H9 (cell line): Measurements from ENCODE around the gene ZNF831. TPM values are rescaled to one million over a fixed set of nuclear protein-coding genes. Genes with fewer than 3 reads are reported as not detected.

Experiments
- DNase-seq: peaks from one replicate; pipeline ENCODE4 v3.0.0-alpha.2; 2017
- H2AFZ ChIP-seq: one replicate; pipeline ENCODE4 v1.6.1; 2013; ENCODE audit warnings: mild to moderate bottlenecking, low read length, control low read depth, moderate library complexity
- H2AK5ac ChIP-seq: 2 replicates; pipeline ENCODE4 v1.6.1; 2013; ENCODE audit warnings: low read length, control low read depth, mixed read lengths; ENCODE audit not compliant: insufficient read length
- H2BK120ac ChIP-seq: one replicate; pipeline ENCODE4 v1.6.1; 2013; ENCODE audit warnings: low read depth, mild to moderate bottlenecking, low read length, control low read depth, inconsistent platforms; ENCODE audit not compliant: poor library complexity, severe bottlenecking
- H2BK12ac ChIP-seq: 2 replicates; pipeline ENCODE4 v1.6.1; 2013; ENCODE audit warnings: low read length, control low read depth, mixed read lengths, low read depth; ENCODE audit not compliant: insufficient read length
- H2BK15ac ChIP-seq: 2 replicates; pipeline ENCODE4 v1.6.1; 2013; ENCODE audit warnings: low read depth, low read length, control low read depth
- H2BK20ac ChIP-seq: one replicate; pipeline ENCODE4 v1.6.1; 2013; ENCODE audit warnings: low read depth, mild to moderate bottlenecking, low read length, control low read depth, inconsistent platforms; ENCODE audit not compliant: poor library complexity, severe bottlenecking
- H2BK5ac ChIP-seq: 2 replicates; pipeline ENCODE4 v1.6.1; 2013; ENCODE audit warnings: low read length, control low read depth, mixed read lengths; ENCODE audit not compliant: insufficient read length
- H3K14ac ChIP-seq: 2 replicates; pipeline ENCODE4 v1.6.1; 2013; ENCODE audit warnings: low read length, control low read depth; ENCODE audit not compliant: insufficient read depth
- H3K18ac ChIP-seq: 2 replicates; pipeline ENCODE4 v1.6.1; 2013; ENCODE audit warnings: low read depth, mild to moderate bottlenecking, mixed read lengths, low read length, control low read depth; ENCODE audit not compliant: insufficient read length
- H3K23ac ChIP-seq: 2 replicates; pipeline ENCODE4 v1.6.1; 2013; ENCODE audit warnings: low read length, control low read depth, mixed read lengths, low read depth; ENCODE audit not compliant: insufficient read length
- H3K23me2 ChIP-seq: 2 replicates; pipeline ENCODE4 v1.6.1; 2013; ENCODE audit warnings: low read depth, mild to moderate bottlenecking, mixed read lengths, low read length, control low read depth; ENCODE audit not compliant: insufficient read length, poor library complexity, severe bottlenecking
- H3K27ac ChIP-seq: 2 replicates; pipeline ENCODE4 v1.5.1; 2013; ENCODE audit warnings: low read length, control low read depth, mixed read lengths, low read depth; ENCODE audit not compliant: insufficient read length
- H3K27me3 ChIP-seq: 2 replicates; pipeline ENCODE4 v1.6.1; 2013; ENCODE audit warnings: low read length, control low read depth, inconsistent platforms; ENCODE audit not compliant: insufficient read depth
- H3K4ac ChIP-seq: 2 replicates; pipeline ENCODE4 v1.6.1; 2013; ENCODE audit warnings: low read depth, mild to moderate bottlenecking, control low read depth, inconsistent platforms, low read length, moderate library complexity
- H3K4me1 ChIP-seq: 2 replicates; pipeline ENCODE4 v1.6.1; 2013; ENCODE audit warnings: low read length, control low read depth, inconsistent platforms; ENCODE audit not compliant: insufficient read depth
- H3K4me2 ChIP-seq: 2 replicates; pipeline ENCODE4 v1.6.1; 2013; ENCODE audit warnings: low read length, control low read depth, mixed read lengths; ENCODE audit not compliant: insufficient read length, insufficient read depth
- H3K56ac ChIP-seq: 2 replicates; pipeline ENCODE4 v1.6.1; 2013; ENCODE audit warnings: low read depth, mild to moderate bottlenecking, mixed read lengths, low read length, control low read depth; ENCODE audit not compliant: insufficient read length
- H3K79me1 ChIP-seq: 2 replicates; pipeline ENCODE4 v1.6.1; 2013; ENCODE audit warnings: low read depth, mild to moderate bottlenecking, moderate library complexity, low read length, control low read depth, inconsistent platforms; ENCODE audit not compliant: insufficient read depth, poor library complexity, severe bottlenecking
- H3K79me2 ChIP-seq: 2 replicates; pipeline ENCODE4 v1.6.1; 2013; ENCODE audit warnings: low read length, control low read depth, inconsistent platforms; ENCODE audit not compliant: insufficient read depth
- H3K9ac ChIP-seq: 2 replicates; pipeline ENCODE4 v1.6.1; 2013; ENCODE audit warnings: low read length, control low read depth, mixed read lengths; ENCODE audit not compliant: insufficient read length; ENCODE audit errors: extremely low read depth
- H3K9me3 ChIP-seq: one replicate; pipeline ENCODE4 v1.6.1; 2013; ENCODE audit warnings: low read depth, low read length, inconsistent platforms; ENCODE audit not compliant: control insufficient read depth
- H3T11ph ChIP-seq: one replicate; pipeline ENCODE4 v1.6.1; 2013; ENCODE audit warnings: mild to moderate bottlenecking, low read length, control low read depth, inconsistent platforms
- H4K20me1 ChIP-seq: one replicate; pipeline ENCODE4 v1.6.1; 2013; ENCODE audit not compliant: control insufficient read depth, insufficient read length, insufficient read depth
- H4K5ac ChIP-seq: 2 replicates; pipeline ENCODE4 v1.6.1; 2013; ENCODE audit warnings: low read depth, mild to moderate bottlenecking, mixed read lengths, low read length, control low read depth; ENCODE audit not compliant: insufficient read length
- H4K8ac ChIP-seq: replicated peaks from 2 replicates; pipeline ENCODE4 v1.6.1; 2013; ENCODE audit warnings: low read length, control low read depth, mixed read lengths, low read depth; ENCODE audit not compliant: insufficient read length
- H4K91ac ChIP-seq: 2 replicates; pipeline ENCODE4 v1.6.1; 2013; ENCODE audit warnings: low read depth, mild to moderate bottlenecking, moderate library complexity, mixed read lengths, low read length, control low read depth; ENCODE audit not compliant: insufficient read length
- H3K27ac Mint-ChIP-seq, 3 experiments: 2 replicates in 2 of 3; 3 replicates in 1 of 3; pipeline ENCODE4 v1.8.0; 2020 to 2021; ENCODE audit warnings: mixed read lengths in 3 of 3, mild to moderate bottlenecking in 1 of 3, moderate library complexity in 1 of 3
- H3K27me3 Mint-ChIP-seq: 2 replicates; pipeline ENCODE4 v1.8.0; 2021; ENCODE audit warnings: low read depth, mild to moderate bottlenecking, moderate library complexity, mixed read lengths
- H3K36me3 Mint-ChIP-seq, 3 experiments: 2 replicates in 2 of 3; 3 replicates in 1 of 3; pipeline ENCODE4 v1.8.0; 2020 to 2021; ENCODE audit warnings: low read depth in 3 of 3, mixed read lengths in 3 of 3; ENCODE audit not compliant: insufficient read depth in 1 of 3
- H3K4me1 Mint-ChIP-seq, 2 experiments: 2 replicates each; pipeline ENCODE4 v1.8.0; 2020; ENCODE audit warnings: mixed read lengths in 2 of 2
- H3K4me3 Mint-ChIP-seq, 2 experiments: 2 replicates in 1 of 2; 3 replicates in 1 of 2; pipeline ENCODE4 v1.8.0; 2020 to 2021; ENCODE audit warnings: mild to moderate bottlenecking in 2 of 2, mixed read lengths in 2 of 2, moderate library complexity in 1 of 2
- H3K9me3 Mint-ChIP-seq, 2 experiments: 2 replicates in 1 of 2; 3 replicates in 1 of 2; pipeline ENCODE4 v1.8.0; 2020; ENCODE audit warnings: mild to moderate bottlenecking in 2 of 2, mixed read lengths in 2 of 2, moderate library complexity in 1 of 2
- CTCF ChIP-seq: fragments of 200-600 bp; sonication (generic); conservative IDR thresholded peaks from 3 replicates; pipeline ENCODE4 v1.8.0; 2021; ENCODE audit warnings: antibody characterized with exemption, mild to moderate bottlenecking
- WGBS: extraction: QIAGEN DNeasy Blood & Tissue Kit; methylation state at CpG from one replicate; pipeline ENCODE4 v1.1.7; 2013; ENCODE audit warnings: missing lambda C conversion rate, low lambda C conversion rate, mixed read lengths; ENCODE audit not compliant: insufficient read length; ENCODE audit errors: extremely low coverage; 5-methylcytosine and 5-hydroxymethylcytosine counted together
- total RNA-seq: library from RNA; stranded (reverse); gene quantifications from 2 replicates; pipeline ENCODE4 v1.2.1, GENCODE V29; 2021

ZNF831 gene
- total RNA-seq, 1 experiment from 2014 or later: not detected

DNA sequence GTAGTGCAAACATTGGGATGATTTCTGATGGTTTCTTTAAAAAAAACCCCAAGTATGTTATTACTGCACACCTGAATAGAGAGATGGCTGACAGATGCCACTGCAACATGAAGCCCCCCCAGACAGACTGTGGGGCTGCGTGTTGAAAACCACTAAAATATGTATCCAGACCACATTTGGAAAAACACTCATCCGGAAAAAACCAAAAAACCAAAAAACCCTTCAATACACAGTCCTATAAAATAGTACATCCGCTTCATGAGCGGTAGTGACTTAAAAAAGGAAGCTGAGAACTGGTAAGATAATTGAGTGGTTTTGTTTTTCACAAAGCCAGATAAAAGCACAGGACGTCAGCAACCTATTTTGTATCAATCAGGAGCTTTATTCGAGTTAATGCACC is 89.7 kb downstream of the ZNF831 start:
- Histone ChIP-seq H3K79me1 (no peaks in the 10 kb centered on the region), H4K91ac (no peak overlapping the region), H3K14ac (no peak overlapping the region), H4K20me1 (no peaks in the 10 kb centered on the region), H3K4me1 (no peaks in the 10 kb centered on the region), H2BK15ac (no peak overlapping the region), H3K56ac (no peak overlapping the region), H2BK120ac (no peak overlapping the region), H4K8ac (no peak overlapping the region), H3K4me2 (no peak overlapping the region), H2BK20ac (no peak overlapping the region), H3K18ac (no peak overlapping the region), H3K9ac (no peak overlapping the region), H4K5ac (no peak overlapping the region), H2BK5ac (no peak overlapping the region), H3K4ac (no peak overlapping the region), H3K79me2 (no peaks in the 10 kb centered on the region), H3K9me3 (no peaks in the 10 kb centered on the region), H3T11ph (no peak overlapping the region), H2AK5ac (no peak overlapping the region), H3K23me2 (no peaks in the 10 kb centered on the region), H3K27me3 (no peaks in the 10 kb centered on the region), H2BK12ac (no peak overlapping the region), H3K27ac (no peak overlapping the region), H3K23ac (no peak overlapping the region), H2AFZ (no peak overlapping the region)
- H3K4me1 Mint-ChIP-seq: peaks cover 4 to 6% of the 10 kb centered on the region in 2 experiments; a peak in 2 of 4 replicates
- no peak overlapping the region for H3K4me3 Mint-ChIP-seq
- DNase-seq: no peak
- no CpG with 5 or more reads among the region's 6 CpGs for WGBS
- peaks cover 78% of the 10 kb centered on the region for H3K27me3 Mint-ChIP-seq
- no peaks in the 10 kb centered on the region; a peak in 1 of 5 replicates for H3K9me3 Mint-ChIP-seq
- no peaks in the 10 kb centered on the region for H3K36me3 Mint-ChIP-seq
- TF ChIP-seq CTCF: no peak
- H3K27ac Mint-ChIP-seq: no peak overlapping the region
